Measurements from ENCODE around the gene MCMBP. TPM values are rescaled to one million over a fixed set of nuclear protein-coding genes. Genes with fewer than 3 reads are reported as not detected.

The MCMBP gene
- total and polyA plus RNA-seq, 2 donors (not counting 1 experiment from before 2014, with no cell fraction given), result 40.6 to 63.4 TPM

DNA sequence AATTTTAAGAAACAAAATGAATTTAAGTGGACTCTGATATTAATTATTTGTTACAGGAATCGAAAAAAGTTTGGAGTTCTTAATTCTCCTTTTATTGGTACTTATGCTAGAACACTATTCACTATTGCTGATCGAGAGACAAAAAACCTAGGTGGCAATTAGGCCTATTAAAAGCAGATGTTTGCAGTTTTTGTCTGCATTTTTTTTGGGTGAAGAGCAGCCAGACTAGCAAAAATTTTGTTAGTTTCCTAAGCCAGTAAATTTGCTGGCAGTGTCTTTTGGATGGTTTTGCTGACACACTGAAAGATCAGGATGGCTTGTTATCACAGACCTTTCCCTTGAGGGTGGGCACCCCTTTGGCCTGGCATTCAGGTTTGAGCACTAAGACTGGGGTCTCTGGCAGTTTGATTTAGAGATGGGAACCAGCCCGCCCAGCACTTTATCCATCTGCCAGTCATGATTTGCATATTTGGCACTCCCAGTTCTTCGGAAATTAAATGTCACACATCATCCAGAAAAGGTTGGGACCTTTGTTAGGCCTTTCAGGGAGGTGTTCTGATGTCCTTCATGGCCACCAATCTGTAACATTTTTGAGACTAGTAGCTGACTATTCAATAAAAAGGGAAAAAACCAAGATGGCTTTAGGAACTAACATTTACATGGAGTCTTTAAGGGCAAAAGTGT lies 89.5 kb downstream of the MCMBP start:
- no peak overlapping the region for H3K27ac ChIP-seq (ENCODE audit: insufficient read depth, low read length)
- no peaks in the 10 kb centered on the region for H3K36me3 ChIP-seq (ENCODE audit: control insufficient read depth, insufficient read depth, low read length)
- no peak overlapping the region for H3K4me2 ChIP-seq (ENCODE audit: extremely low read depth, insufficient read depth, low read length)
- no peaks in the 10 kb centered on the region for H3K4me1 ChIP-seq (ENCODE audit: control insufficient read depth, extremely low read depth, insufficient read depth, low read length)
- H3K9ac ChIP-seq (ENCODE audit: insufficient read depth, low read length), result no peak overlapping the region
- H3K9me3 ChIP-seq (ENCODE audit: control insufficient read depth, insufficient read depth, low read depth, low read length), result no peaks in the 10 kb centered on the region
- H3K79me2 ChIP-seq (ENCODE audit: control insufficient read depth, insufficient read depth, low read length), result no peaks in the 10 kb centered on the region
- H4K20me1 ChIP-seq (ENCODE audit: control insufficient read depth, extremely low read depth, insufficient read depth, low read length), result no peaks in the 10 kb centered on the region
- no peak overlapping the region for H3K4me3 ChIP-seq (replicated peaks in 1 of 4; ENCODE audit: control extremely low read depth in 1 of 4, insufficient read depth in 1 of 4, low read depth in 3 of 4, low read length in 4 of 4)
- TF ChIP-seq, protein P1, sequence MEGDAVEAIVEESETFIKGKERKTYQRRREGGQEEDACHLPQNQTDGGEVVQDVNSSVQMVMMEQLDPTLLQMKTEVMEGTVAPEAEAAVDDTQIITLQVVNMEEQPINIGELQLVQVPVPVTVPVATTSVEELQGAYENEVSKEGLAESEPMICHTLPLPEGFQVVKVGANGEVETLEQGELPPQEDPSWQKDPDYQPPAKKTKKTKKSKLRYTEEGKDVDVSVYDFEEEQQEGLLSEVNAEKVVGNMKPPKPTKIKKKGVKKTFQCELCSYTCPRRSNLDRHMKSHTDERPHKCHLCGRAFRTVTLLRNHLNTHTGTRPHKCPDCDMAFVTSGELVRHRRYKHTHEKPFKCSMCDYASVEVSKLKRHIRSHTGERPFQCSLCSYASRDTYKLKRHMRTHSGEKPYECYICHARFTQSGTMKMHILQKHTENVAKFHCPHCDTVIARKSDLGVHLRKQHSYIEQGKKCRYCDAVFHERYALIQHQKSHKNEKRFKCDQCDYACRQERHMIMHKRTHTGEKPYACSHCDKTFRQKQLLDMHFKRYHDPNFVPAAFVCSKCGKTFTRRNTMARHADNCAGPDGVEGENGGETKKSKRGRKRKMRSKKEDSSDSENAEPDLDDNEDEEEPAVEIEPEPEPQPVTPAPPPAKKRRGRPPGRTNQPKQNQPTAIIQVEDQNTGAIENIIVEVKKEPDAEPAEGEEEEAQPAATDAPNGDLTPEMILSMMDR (conservative IDR thresholded peaks at IDR 0.05 in 1 of 2, IDR thresholded peaks at IDR 0.05 in 1 of 2; ENCODE audit: low read depth in 1 of 2, low read length in 2 of 2), result no peak
- TF ChIP-seq EZH2 (IDR thresholded peaks at IDR 0.05; ENCODE audit: low read length, missing control alignments), result no peak
- no peak for DNase-seq (ENCODE audit: low read depth in 2 of 2)
- H2AFZ ChIP-seq (ENCODE audit: low read length), result no peak overlapping the region
- no peaks in the 10 kb centered on the region for H3K27me3 ChIP-seq (ENCODE audit: control insufficient read depth, insufficient read depth, low read length)

DNA sequence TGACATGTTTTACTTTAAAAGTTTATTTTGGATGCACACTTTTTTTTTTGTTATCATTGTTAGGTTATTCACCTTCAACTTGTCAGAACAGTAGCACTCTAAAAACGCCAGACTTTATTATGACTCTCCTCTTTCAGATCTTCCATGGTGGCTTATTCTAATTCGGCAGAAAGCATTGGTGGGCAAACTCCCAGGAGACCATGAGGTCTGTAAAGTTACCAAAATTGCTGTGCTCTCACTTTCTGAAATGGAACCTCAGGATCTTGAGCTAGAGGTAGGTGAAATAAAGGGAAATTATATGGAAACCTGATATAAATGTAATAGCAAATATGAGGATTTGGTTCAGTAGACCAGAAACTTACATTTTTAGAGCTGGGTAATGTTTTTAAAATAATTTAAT lies 91.1 kb downstream of the MCMBP start:
- no peak for DNase-seq (ENCODE audit: low read depth in 2 of 2)
- no peak for TF ChIP-seq EZH2 (IDR thresholded peaks at IDR 0.05; ENCODE audit: low read length, missing control alignments)
- TF ChIP-seq, protein P1 (conservative IDR thresholded peaks at IDR 0.05 in 1 of 2, IDR thresholded peaks at IDR 0.05 in 1 of 2; ENCODE audit: low read depth in 1 of 2, low read length in 2 of 2), result no peak
- Histone ChIP-seq H3K4me3 (replicated peaks in 1 of 4; ENCODE audit: control extremely low read depth in 1 of 4, insufficient read depth in 1 of 4, low read depth in 3 of 4, low read length in 4 of 4) (no peak overlapping the region), H4K20me1 (ENCODE audit: control insufficient read depth, extremely low read depth, insufficient read depth, low read length) (no peaks in the 10 kb centered on the region), H3K9me3 (ENCODE audit: control insufficient read depth, insufficient read depth, low read depth, low read length) (no peaks in the 10 kb centered on the region), H3K9ac (ENCODE audit: insufficient read depth, low read length) (no peak overlapping the region), H3K27ac (ENCODE audit: insufficient read depth, low read length) (no peak overlapping the region), H3K4me1 (ENCODE audit: control insufficient read depth, extremely low read depth, insufficient read depth, low read length) (no peaks in the 10 kb centered on the region), H3K4me2 (ENCODE audit: extremely low read depth, insufficient read depth, low read length) (no peak overlapping the region), H2AFZ (ENCODE audit: low read length) (no peak overlapping the region), H3K36me3 (ENCODE audit: control insufficient read depth, insufficient read depth, low read length) (no peaks in the 10 kb centered on the region), H3K79me2 (ENCODE audit: control insufficient read depth, insufficient read depth, low read length) (no peaks in the 10 kb centered on the region), H3K27me3 (ENCODE audit: control insufficient read depth, insufficient read depth, low read length) (no peaks in the 10 kb centered on the region)

DNA sequence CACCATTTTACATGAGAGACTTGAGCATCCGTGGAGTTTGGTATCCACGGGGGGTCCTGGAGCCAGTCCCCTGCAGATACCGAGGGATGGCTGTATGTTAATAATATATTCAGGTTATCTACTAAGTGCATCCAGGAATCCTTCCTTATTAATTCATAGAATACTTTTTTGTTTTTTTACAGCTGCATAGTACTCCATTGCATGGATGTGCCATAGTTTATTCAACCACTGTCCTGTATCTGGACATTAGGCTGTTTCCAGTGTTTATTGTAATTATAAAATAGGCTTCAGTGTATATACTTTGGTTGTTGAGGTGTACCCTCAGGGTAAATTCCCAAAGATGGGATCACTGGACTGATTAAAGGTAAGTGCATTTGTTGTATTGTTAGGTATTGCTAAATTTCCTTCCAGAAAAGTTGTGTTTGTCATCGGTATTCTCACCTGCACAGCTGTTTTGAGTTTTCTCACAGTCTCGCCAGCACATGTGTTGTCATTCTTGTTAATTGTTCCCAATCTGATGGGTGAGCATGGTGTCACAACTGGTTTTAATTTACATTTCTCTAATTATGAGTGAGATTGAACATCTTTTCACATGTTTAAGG lies 91.7 kb downstream of the MCMBP start:
- Histone ChIP-seq H3K9me3 (ENCODE audit: control insufficient read depth, insufficient read depth, low read depth, low read length) (no peaks in the 10 kb centered on the region), H3K9ac (ENCODE audit: insufficient read depth, low read length) (no peak overlapping the region), H3K27me3 (ENCODE audit: control insufficient read depth, insufficient read depth, low read length) (no peaks in the 10 kb centered on the region), H3K79me2 (ENCODE audit: control insufficient read depth, insufficient read depth, low read length) (no peaks in the 10 kb centered on the region), H3K4me2 (ENCODE audit: extremely low read depth, insufficient read depth, low read length) (no peak overlapping the region), H3K4me1 (ENCODE audit: control insufficient read depth, extremely low read depth, insufficient read depth, low read length) (no peaks in the 10 kb centered on the region), H3K4me3 (replicated peaks in 1 of 4; ENCODE audit: control extremely low read depth in 1 of 4, insufficient read depth in 1 of 4, low read depth in 3 of 4, low read length in 4 of 4) (no peak overlapping the region), H3K36me3 (ENCODE audit: control insufficient read depth, insufficient read depth, low read length) (no peaks in the 10 kb centered on the region), H4K20me1 (ENCODE audit: control insufficient read depth, extremely low read depth, insufficient read depth, low read length) (no peaks in the 10 kb centered on the region), H3K27ac (ENCODE audit: insufficient read depth, low read length) (no peak overlapping the region), H2AFZ (ENCODE audit: low read length) (no peak overlapping the region)
- DNase-seq (ENCODE audit: low read depth in 2 of 2), result no peak
- TF ChIP-seq EZH2 (IDR thresholded peaks at IDR 0.05; ENCODE audit: low read length, missing control alignments), result no peak
- TF ChIP-seq, protein P1 (conservative IDR thresholded peaks at IDR 0.05 in 1 of 2, IDR thresholded peaks at IDR 0.05 in 1 of 2; ENCODE audit: low read depth in 1 of 2, low read length in 2 of 2), result no peak

Other genes with a start within 250 kb of the MCMBP start
- gene BAG3, start 221.5 kb downstream of the MCMBP start, total RNA-seq, result 5.1 and 8.4 TPM in 2 replicates
- 20.0 and 20.9 TPM in 2 replicates for gene BAG3, start 221.5 kb downstream of the MCMBP start, polyA plus RNA-seq
- gene INPP5F, start 146.8 kb downstream of the MCMBP start, total RNA-seq, result 18.5 and 23.3 TPM in 2 replicates
- gene INPP5F, start 146.8 kb downstream of the MCMBP start, polyA plus RNA-seq, result 15.0 and 19.0 TPM in 2 replicates
- gene SEC23IP, start 19.9 kb upstream of the MCMBP start, total RNA-seq, result 16.3 and 21.3 TPM in 2 replicates
- 47.1 and 51.6 TPM in 2 replicates for gene SEC23IP, start 19.9 kb upstream of the MCMBP start, polyA plus RNA-seq

All from fibroblast of lung (primary cell).